HepG2 (cell line): ENCODE measurements around the gene TMED5. TPM values are rescaled to one million over a fixed set of nuclear protein-coding genes. Genes with fewer than 3 reads are reported as not detected.

Experiments used
- CAMTA2 ChIP-seq: sonication (generic); formaldehyde crosslinking; IDR thresholded peaks from 2 replicates; pipeline ENCODE4 v1.4.0; 2020; ENCODE audit warnings: mild to moderate bottlenecking, missing genetic modification reagents, borderline replicate concordance
- IRF2 ChIP-seq: IDR thresholded peaks from 2 replicates; pipeline ENCODE4 v1.6.1; 2018; ENCODE audit warnings: missing genetic modification reagents, missing compliant biosample characterization
- KAT7 ChIP-seq: IDR thresholded peaks from 2 replicates; pipeline ENCODE4 v1.6.1; 2018; ENCODE audit warnings: borderline replicate concordance, missing compliant biosample characterization
- MAFF ChIP-seq: IDR thresholded peaks from 2 replicates; pipeline ENCODE4 v1.6.1; 2011; ENCODE audit warnings: low read depth, low read length, improper control_type of control experiment
- MED13 ChIP-seq: sonication (generic); formaldehyde crosslinking; IDR thresholded peaks from 2 replicates; pipeline ENCODE4 v1.5.0; 2020; ENCODE audit warnings: missing genetic modification reagents
- MTF2 ChIP-seq: sonication (generic); formaldehyde crosslinking; IDR thresholded peaks from 2 replicates; pipeline ENCODE4 v1.5.0; 2020; ENCODE audit warnings: missing genetic modification reagents, borderline replicate concordance
- NFATC3 ChIP-seq: sonication (generic); formaldehyde crosslinking; IDR thresholded peaks from 2 replicates; pipeline ENCODE4 v1.5.1; 2020; ENCODE audit warnings: mild to moderate bottlenecking, missing genetic modification reagents
- PHB2 ChIP-seq: fragments of 450-650 bp; IDR thresholded peaks from 2 replicates; pipeline ENCODE4 v1.6.1; 2018; ENCODE audit not compliant: partially characterized antibody
- SRSF9 ChIP-seq: fragments of 200-400 bp; formaldehyde crosslinking; IDR thresholded peaks from 2 replicates; pipeline ENCODE4 v1.6.1; 2018; ENCODE audit warnings: borderline replicate concordance, mild to moderate bottlenecking, low read depth, low read length; ENCODE audit not compliant: insufficient read depth, poor library complexity, severe bottlenecking
- THAP7 ChIP-seq: sonication (generic); formaldehyde crosslinking; IDR thresholded peaks from 2 replicates; pipeline ENCODE4 v1.8.1; 2023; ENCODE audit warnings: mild to moderate bottlenecking, missing genetic modification reagents
- ZGPAT ChIP-seq: IDR thresholded peaks from 2 replicates; pipeline ENCODE4 v1.6.1; 2016; ENCODE audit warnings: mild to moderate bottlenecking
- ZNF251 ChIP-seq: sonication (generic); formaldehyde crosslinking; IDR thresholded peaks from 2 replicates; pipeline ENCODE4 v1.9.0; 2021; ENCODE audit warnings: mild to moderate bottlenecking, missing genetic modification reagents
- ZNF282 ChIP-seq: fragments of 450-650 bp; IDR thresholded peaks from 2 replicates; pipeline ENCODE4 v1.6.1; 2018; ENCODE audit not compliant: partially characterized antibody
- ZNF329 ChIP-seq: sonication (generic); formaldehyde crosslinking; IDR thresholded peaks from 2 replicates; pipeline ENCODE4 v1.9.0; 2021; ENCODE audit warnings: low read depth, mild to moderate bottlenecking, missing genetic modification reagents
- ZNF337 ChIP-seq: sonication (generic); formaldehyde crosslinking; IDR thresholded peaks from 2 replicates; pipeline ENCODE4 v1.5.1; 2020; ENCODE audit warnings: missing genetic modification reagents, low read depth, mild to moderate bottlenecking, borderline replicate concordance
- ZNF646 ChIP-seq: sonication (generic); formaldehyde crosslinking; IDR thresholded peaks from 2 replicates; pipeline ENCODE4 v1.9.0; 2021; ENCODE audit warnings: mild to moderate bottlenecking, missing genetic modification reagents
- polyA plus RNA-seq, 8 experiments: library from polyadenylated mRNA; depleted of rRNA in 3 of 8; stranded (reverse) in 7 of 8; unstranded in 1 of 8; fragments of >200 nt; fragmentation: Illumina TruSeq in 4 of 8; extraction: Trizol in 4 of 8; gene quantifications; 2 replicates each; pipeline versions ENCODE4 v1.2.1 to v1.2.3, GENCODE V29; 2011 to 2016; ENCODE audit warnings: low read depth in 4 of 8, missing spikeins in 1 of 8, mixed read lengths in 1 of 8; ENCODE audit not compliant: insufficient read depth in 1 of 8
- total RNA-seq, 5 experiments: library from RNA; depleted of rRNA; stranded (reverse); fragments of >200 nt; fragmentation: Illumina TruSeq; extraction: Trizol; gene quantifications; 2 replicates each; pipeline ENCODE4 v1.2.3, GENCODE V29; 2016; ENCODE audit warnings: low read depth in 1 of 5

Gene TMED5
- total and polyA plus RNA-seq, 2 of the 13 experiments (the other 11 are each of a cell fraction or from before 2014, with no cell fraction given) = 58.1 to 99.0 TPM

GRCh38 chr1:93179886-93180722, at the start of gene TMED5 (continued):
- TF ChIP-seq SRSF9 = no peak
- TF ChIP-seq ZNF251 (CRISPR knock-in tag) = peak; percentile 86; the same call in 1 of the 2 replicates
- TF ChIP-seq ZNF282 = no peak
- TF ChIP-seq MTF2 (CRISPR knock-in tag) = no peak
- peak; percentile 92; the same call in 1 of the 2 replicates for TF ChIP-seq CAMTA2
- no peak for TF ChIP-seq ZNF329 (CRISPR knock-in tag)
- no peak for TF ChIP-seq NFATC3
- peak; percentile 60; the same call in 1 of the 2 replicates for TF ChIP-seq IRF2 (CRISPR knock-in tag)
- TF ChIP-seq KAT7 = peak; percentile 21
- TF ChIP-seq ZGPAT (CRISPR knock-in tag) = peak; percentile 76
- peak; percentile 90; the same call in 1 of the 2 replicates for TF ChIP-seq THAP7 (CRISPR knock-in tag)
- TF ChIP-seq MAFF = no peak
- no peak for TF ChIP-seq ZNF646 (CRISPR knock-in tag)
- TF ChIP-seq ZNF337 = peak; percentile 63; the same call in 1 of the 2 replicates
- TF ChIP-seq PHB2 = no peak
- peak; percentile 52; the same call in 1 of the 2 replicates for TF ChIP-seq MED13 (CRISPR knock-in tag)
